ENCODE measurements around the gene ATP5F1E.

GRCh38 chr20:58994390-58995159, 37.6 kb downstream of the ATP5F1E start:
- TF ChIP-seq CTCF (conservative IDR thresholded peaks at IDR 0.05) (no peak), EZH2 (IDR thresholded peaks at IDR 0.05; ENCODE audit: low read depth) (no peak)

Data from PC-9 (cell line).